ENCODE data around the gene LRRC4B.
"Not testable (repeated sequence)": the region's sequence is repeated elsewhere in the genome, so short reads cannot be mapped to it uniquely, and the experiment has no call there.

LRRC4B gene

GRCh38 chr19:50601407-50602088 lies 33.3 kb upstream of the LRRC4B start:
- no peak overlapping the region for H3K4me2 ChIP-seq (ENCODE audit: low read length)
- no peak overlapping the region for H3K9ac ChIP-seq
- H3K27ac ChIP-seq, result no peak overlapping the region
- H3K4me3 ChIP-seq (ENCODE audit: low read depth, low read length), result no peak overlapping the region
- H3K4me1 ChIP-seq, result no peaks in the 10 kb centered on the region
- no peaks in the 10 kb centered on the region for H3K79me2 ChIP-seq
- H3K9me3 ChIP-seq (ENCODE audit: control insufficient read depth, low read length), result no peaks in the 10 kb centered on the region
- TF ChIP-seq CTCF (IDR thresholded peaks at IDR 0.05), result no peak
- no peaks in the 10 kb centered on the region for H3K27me3 ChIP-seq (ENCODE audit: control insufficient read depth, insufficient read depth, low read length)
- no peak overlapping the region for H2AFZ ChIP-seq
- no peaks in the 10 kb centered on the region for H3K36me3 ChIP-seq (ENCODE audit: control insufficient read depth, insufficient read depth, low read length)

- no peak overlapping the region for H2AFZ ChIP-seq
- H3K79me2 ChIP-seq, result no peaks in the 10 kb centered on the region
- no peak overlapping the region for H3K27ac ChIP-seq
- no peak overlapping the region for H3K4me3 ChIP-seq (ENCODE audit: low read depth, low read length)
- H3K27me3 ChIP-seq (ENCODE audit: control insufficient read depth, insufficient read depth, low read length), result no peaks in the 10 kb centered on the region
- no peak overlapping the region for H3K9ac ChIP-seq
- H3K4me2 ChIP-seq (ENCODE audit: low read length), result no peak overlapping the region
- no peaks in the 10 kb centered on the region for H3K4me1 ChIP-seq
- TF ChIP-seq CTCF (IDR thresholded peaks at IDR 0.05), result no peak
- no peaks in the 10 kb centered on the region for H3K36me3 ChIP-seq (ENCODE audit: control insufficient read depth, insufficient read depth, low read length)
- no peaks in the 10 kb centered on the region for H3K9me3 ChIP-seq (ENCODE audit: control insufficient read depth, low read length)
These were observed 31.2 kb upstream of the LRRC4B start for GRCh38 chr19:50599427-50599826.

- TF ChIP-seq CTCF (IDR thresholded peaks at IDR 0.05), result no peak
- Histone ChIP-seq H3K4me3 (ENCODE audit: low read depth, low read length) (no peak overlapping the region), H3K27me3 (ENCODE audit: control insufficient read depth, insufficient read depth, low read length) (no peaks in the 10 kb centered on the region), H3K4me1 (no peaks in the 10 kb centered on the region), H3K79me2 (no peaks in the 10 kb centered on the region), H3K9ac (no peak overlapping the region), H3K4me2 (ENCODE audit: low read length) (no peak overlapping the region), H3K27ac (no peak overlapping the region), H3K9me3 (ENCODE audit: control insufficient read depth, low read length) (no peaks in the 10 kb centered on the region), H3K36me3 (ENCODE audit: control insufficient read depth, insufficient read depth, low read length) (no peaks in the 10 kb centered on the region), H2AFZ (no peak overlapping the region)
These were observed 22.0 kb upstream of the LRRC4B start for GRCh38 chr19:50590191-50590590.

- H3K36me3 ChIP-seq (ENCODE audit: control insufficient read depth, insufficient read depth, low read length), result not testable (repeated sequence)
These were observed 13.8 kb upstream of the LRRC4B start for GRCh38 chr19:50581795-50582660.

GRCh38 chr19:50580970-50581634 lies 12.9 kb upstream of the LRRC4B start:
- Histone ChIP-seq H3K4me2 (ENCODE audit: low read length) (no peak overlapping the region), H3K9ac (no peak overlapping the region), H3K79me2 (no peaks in the 10 kb centered on the region), H3K27ac (no peak overlapping the region), H3K9me3 (ENCODE audit: control insufficient read depth, low read length) (no peaks in the 10 kb centered on the region), H3K4me1 (no peaks in the 10 kb centered on the region), H3K27me3 (ENCODE audit: control insufficient read depth, insufficient read depth, low read length) (no peaks in the 10 kb centered on the region), H2AFZ (no peak overlapping the region), H3K36me3 (ENCODE audit: control insufficient read depth, insufficient read depth, low read length) (no peaks in the 10 kb centered on the region), H3K4me3 (ENCODE audit: low read depth, low read length) (no peak overlapping the region)
- TF ChIP-seq CTCF (IDR thresholded peaks at IDR 0.05), result no peak

More at GRCh38 chr19:50581795-50582660, 13.8 kb upstream of the LRRC4B start:
- H2AFZ ChIP-seq; H3K9me3 ChIP-seq (ENCODE audit: control insufficient read depth, low read length); H3K4me1 ChIP-seq; H3K4me3 ChIP-seq (ENCODE audit: low read depth, low read length); H3K79me2 ChIP-seq; H3K9ac ChIP-seq; H3K27ac ChIP-seq; H3K27me3 ChIP-seq (ENCODE audit: control insufficient read depth, insufficient read depth, low read length); H3K4me2 ChIP-seq (ENCODE audit: low read length): not testable (repeated sequence)
